Activated T-helper 1 cell treated with anti-CD3 and anti-CD28 coated beads, Interleukin-12 subunit alpha, Interleukin-12 subunit beta, Interleukin-2, Interleukin-4 antibody, amounts not matched to agents 30 ng/mL and 10 ng/mL and 1 ng/mL, durations not matched to agents 14 hours and 24 hours and 36 hours (primary cell): ENCODE measurements around the gene IGFBP2. TPM values are rescaled to one million over a fixed set of nuclear protein-coding genes. Genes with fewer than 3 reads are reported as not detected.
"Not testable (repeated sequence)": the region's sequence is repeated elsewhere in the genome, so short reads cannot be mapped to it uniquely, and the experiment has no call there.

Experiments
- DNase-seq: peaks from one replicate; pipeline ENCODE4 v3.0.0; 2021; ENCODE audit warnings: low spot score
- H3K27ac Mint-ChIP-seq: one replicate; pipeline ENCODE4 v1.8.0; 2021; ENCODE audit warnings: mild to moderate bottlenecking, mixed read lengths
- H3K27me3 Mint-ChIP-seq: one replicate; pipeline ENCODE4 v1.8.0; 2022; ENCODE audit warnings: mild to moderate bottlenecking, moderate library complexity, mixed read lengths; ENCODE audit not compliant: insufficient read depth
- H3K36me3 Mint-ChIP-seq: one replicate; pipeline ENCODE4 v1.8.0; 2021; ENCODE audit warnings: low read depth, mixed read lengths
- H3K4me1 Mint-ChIP-seq: one replicate; pipeline ENCODE4 v1.8.0; 2021; ENCODE audit warnings: low read depth, mixed read lengths
- H3K4me3 Mint-ChIP-seq: one replicate; pipeline ENCODE4 v1.8.0; 2021; ENCODE audit warnings: mild to moderate bottlenecking, moderate library complexity, mixed read lengths
- H3K9me3 Mint-ChIP-seq: one replicate; pipeline ENCODE4 v1.8.0; 2021; ENCODE audit warnings: mixed read lengths
- intact Hi-C: fragments of 100-400 bp; cut with micrococcal nuclease; formaldehyde crosslinking; loops from one replicate; pipeline ENCODE4 v1.15.1; 2024
- total RNA-seq: library from RNA; stranded (reverse); gene quantifications from 2 replicates; pipeline ENCODE4 v1.2.3, GENCODE V29; 2022

IGFBP2 gene, protein sequence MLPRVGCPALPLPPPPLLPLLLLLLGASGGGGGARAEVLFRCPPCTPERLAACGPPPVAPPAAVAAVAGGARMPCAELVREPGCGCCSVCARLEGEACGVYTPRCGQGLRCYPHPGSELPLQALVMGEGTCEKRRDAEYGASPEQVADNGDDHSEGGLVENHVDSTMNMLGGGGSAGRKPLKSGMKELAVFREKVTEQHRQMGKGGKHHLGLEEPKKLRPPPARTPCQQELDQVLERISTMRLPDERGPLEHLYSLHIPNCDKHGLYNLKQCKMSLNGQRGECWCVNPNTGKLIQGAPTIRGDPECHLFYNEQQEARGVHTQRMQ
- 11.1 and 12.3 TPM in 2 replicates for total RNA-seq

GRCh38 chr2:216632952-216633615, at the start of gene IGFBP2:
IGFBP2 (plus strand) TSS chr2:216633420; CDS start chr2:216633524, 104 bp downstream.
- peak; percentile 16 for DNase-seq
- H3K36me3 Mint-ChIP-seq: peaks cover 7% of the 10 kb centered on the region
- H3K4me1 Mint-ChIP-seq: peaks cover 23% of the 10 kb centered on the region
- H3K27me3 Mint-ChIP-seq: peaks cover 68% of the 10 kb centered on the region
- H3K4me3 Mint-ChIP-seq: peak within 1 kb of the TSS; percentile 84
- intact Hi-C loops: loop anchor here (1.0 kb wide), 1 partner anchor 27 kb away; no protein-coding TSS in a partner anchor
- no peaks in the 10 kb centered on the region for H3K9me3 Mint-ChIP-seq
- H3K27ac Mint-ChIP-seq: peak within 1 kb of the TSS; percentile 68

DNA sequence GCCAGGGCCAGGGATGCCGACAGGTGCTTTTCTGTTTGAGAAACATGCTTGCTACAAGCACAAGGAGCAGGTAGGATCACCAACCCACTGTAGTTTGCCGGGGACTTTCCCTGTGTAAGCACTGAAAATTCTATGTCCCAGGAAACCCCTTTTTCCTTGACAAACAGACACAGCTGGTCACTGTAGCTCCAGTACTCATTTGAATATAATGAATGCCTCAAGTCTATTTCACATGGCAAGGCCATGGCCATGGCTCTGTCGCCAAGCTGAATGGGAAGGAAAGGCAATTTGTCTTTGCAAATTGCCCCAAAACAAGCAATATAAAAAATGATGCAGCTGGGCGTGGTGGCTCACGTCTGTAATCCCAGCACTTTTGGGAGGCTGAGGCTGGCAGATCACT, 49.6 kb upstream of the IGFBP2 start:
- intact Hi-C loops: no loop called here
- no peaks in the 10 kb centered on the region for H3K4me1 Mint-ChIP-seq
- no peak for DNase-seq
- no peak overlapping the region for H3K27ac Mint-ChIP-seq
- no peaks in the 10 kb centered on the region for H3K9me3 Mint-ChIP-seq
- H3K4me3 Mint-ChIP-seq: no peak overlapping the region
- peaks cover 12% of the 10 kb centered on the region for H3K27me3 Mint-ChIP-seq
- H3K36me3 Mint-ChIP-seq: no peaks in the 10 kb centered on the region

- intact Hi-C loops: no loop called here
- Mint-ChIP-seq H3K27ac (no peak overlapping the region), H3K36me3 (no peaks in the 10 kb centered on the region), H3K4me3 (no peak overlapping the region), H3K27me3 (peaks cover 12% of the 10 kb centered on the region), H3K9me3 (no peaks in the 10 kb centered on the region), H3K4me1 (no peaks in the 10 kb centered on the region)
- DNase-seq: no peak
Observed at GRCh38 chr2:216584112-216584511, 49.1 kb upstream of the IGFBP2 start.

- Mint-ChIP-seq H3K27ac (no peak overlapping the region), H3K27me3 (peaks cover 16% of the 10 kb centered on the region), H3K36me3 (no peaks in the 10 kb centered on the region), H3K4me1 (no peaks in the 10 kb centered on the region), H3K9me3 (no peaks in the 10 kb centered on the region), H3K4me3 (no peak overlapping the region)
- no peak for DNase-seq
- intact Hi-C loops: no loop called here
Observed at GRCh38 chr2:216585441-216585840, 47.8 kb upstream of the IGFBP2 start.

- Mint-ChIP-seq H3K4me1 (no peaks in the 10 kb centered on the region), H3K4me3 (no peak overlapping the region), H3K36me3 (no peaks in the 10 kb centered on the region)
Observed at GRCh38 chr2:216588861-216589710, 44.1 kb upstream of the IGFBP2 start.

DNA sequence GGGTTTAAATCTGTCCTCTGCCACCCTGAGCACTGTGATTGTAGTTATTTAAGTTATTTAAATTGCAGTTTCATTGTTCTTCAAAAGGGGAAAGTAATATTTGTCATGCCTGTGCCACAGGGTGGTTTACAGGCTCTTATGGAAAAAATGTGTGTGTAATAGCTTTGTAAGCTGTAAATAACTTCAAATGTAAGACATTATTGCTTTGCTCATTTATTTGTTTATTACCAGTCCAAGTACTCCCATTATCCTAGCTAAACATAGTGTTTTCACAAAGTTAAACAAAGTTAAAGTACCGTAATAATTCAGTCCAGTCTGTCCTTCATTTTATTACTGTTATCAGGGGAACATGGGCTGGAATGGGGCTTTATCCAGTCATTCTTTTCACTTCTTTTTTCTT, 43.4 kb upstream of the IGFBP2 start:
- intact Hi-C loops: no loop called here
- Mint-ChIP-seq H3K27ac (no peak overlapping the region), H3K27me3 (peaks cover 6% of the 10 kb centered on the region), H3K9me3 (no peaks in the 10 kb centered on the region), H3K36me3 (no peaks in the 10 kb centered on the region), H3K4me3 (no peak overlapping the region), H3K4me1 (no peaks in the 10 kb centered on the region)
- no peak for DNase-seq

More at GRCh38 chr2:216588861-216589710, 44.1 kb upstream of the IGFBP2 start:
- intact Hi-C loops: no loop called here
- Mint-ChIP-seq H3K9me3 (no peaks in the 10 kb centered on the region), H3K27me3 (peaks cover 12% of the 10 kb centered on the region), H3K27ac (no peak overlapping the region)
- no peak for DNase-seq

- intact Hi-C loops: no loop called here
- no peak for DNase-seq
- Mint-ChIP-seq H3K4me1 (no peaks in the 10 kb centered on the region), H3K4me3 (no peak overlapping the region), H3K27ac (no peak overlapping the region), H3K27me3 (peaks cover 6% of the 10 kb centered on the region), H3K36me3 (no peaks in the 10 kb centered on the region), H3K9me3 (no peaks in the 10 kb centered on the region)
Observed at GRCh38 chr2:216590780-216591179, 42.4 kb upstream of the IGFBP2 start.

DNA sequence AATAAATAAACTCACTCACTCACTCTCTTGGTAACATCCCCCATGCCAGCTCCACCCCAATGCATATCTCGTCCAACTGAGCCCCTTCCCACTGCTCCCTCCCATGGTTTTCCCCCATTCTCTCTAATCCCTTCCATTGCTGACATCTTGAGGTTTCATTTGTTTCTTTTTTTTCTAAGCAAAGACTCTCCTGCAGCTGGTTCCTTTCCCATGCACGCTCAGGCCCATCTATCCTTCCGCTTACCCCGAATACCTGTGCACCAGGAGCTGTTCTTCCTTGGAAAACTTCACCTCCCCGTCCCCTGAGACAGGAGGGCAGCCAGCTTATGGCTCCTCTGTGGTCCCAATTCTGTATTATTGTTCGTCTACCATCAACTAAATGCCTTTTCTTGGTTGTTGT, 41.7 kb upstream of the IGFBP2 start:
- H3K4me1 Mint-ChIP-seq: no peaks in the 10 kb centered on the region
- H3K36me3 Mint-ChIP-seq: no peaks in the 10 kb centered on the region
- H3K9me3 Mint-ChIP-seq: no peaks in the 10 kb centered on the region
- no peak overlapping the region for H3K4me3 Mint-ChIP-seq
- H3K27ac Mint-ChIP-seq: no peak overlapping the region
- DNase-seq: no peak
- peaks cover 6% of the 10 kb centered on the region for H3K27me3 Mint-ChIP-seq
- intact Hi-C loops: no loop called here

DNA sequence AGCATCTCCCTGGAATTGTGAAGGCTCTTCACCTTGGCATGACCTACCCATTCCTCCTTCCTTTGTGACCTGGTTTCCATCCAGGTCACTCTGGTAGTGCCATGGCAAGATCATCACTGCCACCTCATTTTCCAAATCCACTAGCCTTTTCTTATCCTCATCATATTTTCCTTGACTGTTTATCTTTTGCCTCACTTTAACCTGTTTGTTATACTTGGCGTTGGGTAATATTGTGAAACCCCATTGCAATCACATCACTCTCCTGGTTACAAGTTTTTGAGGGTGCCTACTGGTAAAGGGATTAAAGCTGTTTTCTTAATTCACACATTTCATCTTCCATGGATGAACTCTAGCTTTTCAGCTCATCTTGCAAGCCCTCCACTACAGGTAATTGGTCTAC, 39.1 kb upstream of the IGFBP2 start:
- H3K27me3 Mint-ChIP-seq: peaks cover 9% of the 10 kb centered on the region
- DNase-seq: no peak
- intact Hi-C loops: no loop called here

GRCh38 chr2:216596236-216596979, 36.8 kb upstream of the IGFBP2 start:
- no peaks in the 10 kb centered on the region for H3K9me3 Mint-ChIP-seq
- no peaks in the 10 kb centered on the region for H3K4me1 Mint-ChIP-seq

More for the DNA sequence above, 39.1 kb upstream of the IGFBP2 start:
- no peaks in the 10 kb centered on the region for H3K36me3 Mint-ChIP-seq
- no peaks in the 10 kb centered on the region for H3K4me1 Mint-ChIP-seq
- H3K4me3 Mint-ChIP-seq: no peak overlapping the region
- no peak overlapping the region for H3K27ac Mint-ChIP-seq
- no peaks in the 10 kb centered on the region for H3K9me3 Mint-ChIP-seq

DNA sequence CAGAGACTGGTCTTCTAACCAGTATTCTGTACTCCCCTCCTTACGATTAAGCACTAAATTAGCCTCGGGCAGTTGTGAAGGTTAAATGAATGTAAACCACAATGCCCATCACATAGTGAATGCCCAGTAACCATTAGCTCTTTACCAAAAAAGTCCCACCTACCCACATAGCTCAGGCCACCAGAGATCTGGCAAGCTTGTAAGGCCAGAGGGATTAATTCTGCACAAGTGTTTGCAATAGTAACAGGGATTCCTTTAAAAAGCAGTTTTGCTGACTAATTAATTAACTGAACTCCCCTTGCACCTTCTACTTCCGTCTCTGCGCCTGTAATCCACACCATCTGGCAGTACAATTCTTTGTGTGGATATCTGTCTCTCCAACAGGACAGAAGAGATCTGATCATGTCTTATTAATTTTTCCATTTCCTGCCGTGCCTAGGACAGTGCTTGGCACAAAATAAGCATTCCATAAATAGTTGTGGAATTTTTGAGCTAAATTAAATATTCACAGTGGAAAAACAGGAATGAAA, 36.2 kb upstream of the IGFBP2 start:
- Mint-ChIP-seq H3K9me3 (no peaks in the 10 kb centered on the region), H3K27ac (no peak overlapping the region), H3K27me3 (peaks cover 4% of the 10 kb centered on the region), H3K4me3 (no peak overlapping the region), H3K36me3 (no peaks in the 10 kb centered on the region), H3K4me1 (no peaks in the 10 kb centered on the region)
- intact Hi-C loops: no loop called here
- DNase-seq: no peak

More at GRCh38 chr2:216596236-216596979, 36.8 kb upstream of the IGFBP2 start:
- H3K27me3 Mint-ChIP-seq: peaks cover 4% of the 10 kb centered on the region
- no peak for DNase-seq
- no peak overlapping the region for H3K4me3 Mint-ChIP-seq
- intact Hi-C loops: no loop called here
- no peaks in the 10 kb centered on the region for H3K36me3 Mint-ChIP-seq
- H3K27ac Mint-ChIP-seq: no peak overlapping the region

DNA sequence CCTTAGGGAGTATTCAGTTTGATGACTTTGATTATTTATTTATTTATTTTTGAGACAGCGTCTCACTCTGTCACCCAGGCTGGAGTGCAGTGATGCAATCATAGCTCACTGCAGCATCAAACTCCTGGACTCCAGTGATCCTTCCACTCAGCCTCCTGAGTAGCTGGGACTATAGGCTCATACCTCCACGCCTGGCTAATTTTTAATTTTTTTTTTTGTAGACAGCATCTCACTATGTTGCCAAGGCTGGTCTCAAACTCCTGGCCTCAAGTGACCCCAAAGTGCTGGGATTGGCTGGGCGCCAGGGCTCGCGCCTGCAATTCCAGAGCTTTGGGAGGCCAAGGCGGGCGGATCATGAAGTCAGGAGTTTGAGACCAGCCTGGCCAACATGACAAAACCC, 35.4 kb upstream of the IGFBP2 start:
- intact Hi-C loops, H3K4me1 Mint-ChIP-seq, H3K27me3 Mint-ChIP-seq, H3K4me3 Mint-ChIP-seq, DNase-seq, H3K27ac Mint-ChIP-seq, H3K36me3 Mint-ChIP-seq, H3K9me3 Mint-ChIP-seq: not testable (repeated sequence)
